ENCODE data around the gene B3GAT1.

GRCh38 chr11:134376150-134376921, 35.7 kb downstream of the B3GAT1 start:
- TF ChIP-seq POLR2A (IDR thresholded peaks at IDR 0.05; ENCODE audit: low read depth, low read length) (no peak), TAF1 (IDR thresholded peaks at IDR 0.05; ENCODE audit: low read depth, low read length) (no peak), POLR2AphosphoS5 (IDR thresholded peaks at IDR 0.05; ENCODE audit: low read depth, low read length) (no peak), PAX5 (IDR thresholded peaks at IDR 0.05; ENCODE audit: insufficient read depth, low read length, severe bottlenecking) (no peak)
